Liver (tissue), 3 donors: ENCODE data around the gene ARHGEF35.
"Not testable (repeated sequence)": the region's sequence is repeated elsewhere in the genome, so short reads cannot be mapped to it uniquely, and the experiment has no call there.

Experiments
- HNF4G ChIP-seq: IDR thresholded peaks from 2 replicates; pipeline ENCODE4 v1.6.1; 2016; ENCODE audit warnings: antibody characterized with exemption
- JUND ChIP-seq, 2 donors: IDR thresholded peaks; 2 replicates each; pipeline ENCODE4 v1.6.1; 2016; ENCODE audit warnings: antibody characterized with exemption in 2 of 2
- RAD21 ChIP-seq, 2 donors: IDR thresholded peaks; 2 replicates each; pipeline ENCODE4 v1.6.1; 2016; ENCODE audit warnings: antibody characterized with exemption in 2 of 2, mild to moderate bottlenecking in 2 of 2
- RXRA ChIP-seq, 2 donors: IDR thresholded peaks; 2 replicates each; pipeline ENCODE4 v1.6.1; 2017 to 2018; ENCODE audit warnings: antibody characterized with exemption in 2 of 2, mild to moderate bottlenecking in 1 of 2
- SP1 ChIP-seq: IDR thresholded peaks from 2 replicates; pipeline ENCODE4 v1.6.1; 2018; ENCODE audit warnings: antibody characterized with exemption, mild to moderate bottlenecking
- TF ChIP-seq, protein P1 (sequence below): fragments of 150-350 bp; IDR thresholded peaks from 2 replicates; pipeline ENCODE4 v1.5.1; 2017; ENCODE audit warnings: improper control_type of control experiment, low read depth, low read length; ENCODE audit not compliant: missing input control
- TF ChIP-seq, protein P2 (sequence below): IDR thresholded peaks from 2 replicates; pipeline ENCODE4 v1.6.1; 2016; ENCODE audit warnings: antibody characterized with exemption
- TF ChIP-seq, protein P3 (sequence below): IDR thresholded peaks from 2 replicates; pipeline ENCODE4 v1.6.1; 2016; ENCODE audit warnings: antibody characterized with exemption
- donor health status: healthy.
- donor health status: healthy.

DNA sequence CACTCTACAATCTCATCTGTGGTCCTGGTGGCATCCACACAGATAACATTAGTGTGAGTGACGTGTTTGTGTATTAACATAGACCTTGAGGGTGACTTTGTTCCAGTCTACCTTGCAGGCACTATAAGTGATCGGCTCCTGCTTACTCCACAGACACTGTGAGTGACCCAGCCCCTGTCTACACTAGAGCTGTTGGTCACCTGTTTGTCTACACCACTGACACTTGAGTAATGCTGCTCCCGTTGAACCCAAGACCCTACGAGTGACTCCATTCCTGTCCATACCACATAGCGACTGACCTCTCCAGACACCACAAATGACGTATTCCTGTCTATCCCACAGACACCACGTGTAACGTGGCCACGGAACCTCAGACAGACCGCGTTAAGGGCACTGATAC, 1.9 kb downstream of the ARHGEF35 start:
- TF ChIP-seq, protein P1, sequence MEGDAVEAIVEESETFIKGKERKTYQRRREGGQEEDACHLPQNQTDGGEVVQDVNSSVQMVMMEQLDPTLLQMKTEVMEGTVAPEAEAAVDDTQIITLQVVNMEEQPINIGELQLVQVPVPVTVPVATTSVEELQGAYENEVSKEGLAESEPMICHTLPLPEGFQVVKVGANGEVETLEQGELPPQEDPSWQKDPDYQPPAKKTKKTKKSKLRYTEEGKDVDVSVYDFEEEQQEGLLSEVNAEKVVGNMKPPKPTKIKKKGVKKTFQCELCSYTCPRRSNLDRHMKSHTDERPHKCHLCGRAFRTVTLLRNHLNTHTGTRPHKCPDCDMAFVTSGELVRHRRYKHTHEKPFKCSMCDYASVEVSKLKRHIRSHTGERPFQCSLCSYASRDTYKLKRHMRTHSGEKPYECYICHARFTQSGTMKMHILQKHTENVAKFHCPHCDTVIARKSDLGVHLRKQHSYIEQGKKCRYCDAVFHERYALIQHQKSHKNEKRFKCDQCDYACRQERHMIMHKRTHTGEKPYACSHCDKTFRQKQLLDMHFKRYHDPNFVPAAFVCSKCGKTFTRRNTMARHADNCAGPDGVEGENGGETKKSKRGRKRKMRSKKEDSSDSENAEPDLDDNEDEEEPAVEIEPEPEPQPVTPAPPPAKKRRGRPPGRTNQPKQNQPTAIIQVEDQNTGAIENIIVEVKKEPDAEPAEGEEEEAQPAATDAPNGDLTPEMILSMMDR, result not testable (repeated sequence)
- TF ChIP-seq RXRA (IDR thresholded peaks at IDR 0.05); JUND (IDR thresholded peaks at IDR 0.05); HNF4G; SP1; RAD21 (IDR thresholded peaks at IDR 0.05): not testable (repeated sequence)
- TF ChIP-seq, protein P2, sequence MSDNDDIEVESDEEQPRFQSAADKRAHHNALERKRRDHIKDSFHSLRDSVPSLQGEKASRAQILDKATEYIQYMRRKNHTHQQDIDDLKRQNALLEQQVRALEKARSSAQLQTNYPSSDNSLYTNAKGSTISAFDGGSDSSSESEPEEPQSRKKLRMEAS, result not testable (repeated sequence)
- TF ChIP-seq, protein P3, sequence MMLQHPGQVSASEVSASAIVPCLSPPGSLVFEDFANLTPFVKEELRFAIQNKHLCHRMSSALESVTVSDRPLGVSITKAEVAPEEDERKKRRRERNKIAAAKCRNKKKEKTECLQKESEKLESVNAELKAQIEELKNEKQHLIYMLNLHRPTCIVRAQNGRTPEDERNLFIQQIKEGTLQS, result not testable (repeated sequence)
